Hepatocyte (in vitro differentiated cells): ENCODE measurements around the gene TDRD12.

Experiments used
- EZH2 ChIP-seq: fragments of 200-600 bp; sonication (generic); IDR thresholded peaks from 2 replicates; pipeline ENCODE4 v1.6.1; 2016; ENCODE audit warnings: antibody characterized with exemption, mild to moderate bottlenecking, borderline replicate concordance
- EZH2phosphoT487 ChIP-seq: fragments of 200-600 bp; sonication (generic); IDR thresholded peaks from one replicate; pipeline ENCODE4 v1.6.1; 2018; ENCODE audit warnings: antibody characterized with exemption, mild to moderate bottlenecking, low read depth, moderate library complexity; ENCODE audit not compliant: unreplicated experiment, severe bottlenecking
- TF ChIP-seq, protein P1 (sequence below): fragments of 200-600 bp; sonication (generic); IDR thresholded peaks from 2 replicates; pipeline ENCODE4 v1.5.1; 2016; ENCODE audit warnings: antibody characterized with exemption, mild to moderate bottlenecking; ENCODE audit not compliant: poor library complexity

DNA sequence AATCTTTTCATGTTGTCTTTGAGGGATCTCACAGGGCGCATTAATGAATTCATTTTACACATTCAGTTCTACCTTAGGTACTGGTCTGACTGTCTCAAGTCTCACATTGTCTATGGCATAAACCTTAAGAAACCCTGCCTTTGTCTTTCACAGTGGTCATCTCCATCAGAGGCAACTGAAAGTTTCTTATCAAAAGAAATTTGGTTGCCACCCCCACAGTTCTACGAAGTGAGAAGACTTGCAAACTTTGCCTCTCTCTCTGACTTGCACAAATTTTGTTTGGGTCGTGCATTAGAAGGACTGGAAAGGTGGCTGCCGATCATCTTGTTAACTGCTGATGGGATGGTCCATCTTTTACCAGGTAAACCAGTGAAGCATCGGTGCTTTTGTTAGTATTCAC lies 10.5 kb upstream of the TDRD12 start:
- TF ChIP-seq, protein P1, sequence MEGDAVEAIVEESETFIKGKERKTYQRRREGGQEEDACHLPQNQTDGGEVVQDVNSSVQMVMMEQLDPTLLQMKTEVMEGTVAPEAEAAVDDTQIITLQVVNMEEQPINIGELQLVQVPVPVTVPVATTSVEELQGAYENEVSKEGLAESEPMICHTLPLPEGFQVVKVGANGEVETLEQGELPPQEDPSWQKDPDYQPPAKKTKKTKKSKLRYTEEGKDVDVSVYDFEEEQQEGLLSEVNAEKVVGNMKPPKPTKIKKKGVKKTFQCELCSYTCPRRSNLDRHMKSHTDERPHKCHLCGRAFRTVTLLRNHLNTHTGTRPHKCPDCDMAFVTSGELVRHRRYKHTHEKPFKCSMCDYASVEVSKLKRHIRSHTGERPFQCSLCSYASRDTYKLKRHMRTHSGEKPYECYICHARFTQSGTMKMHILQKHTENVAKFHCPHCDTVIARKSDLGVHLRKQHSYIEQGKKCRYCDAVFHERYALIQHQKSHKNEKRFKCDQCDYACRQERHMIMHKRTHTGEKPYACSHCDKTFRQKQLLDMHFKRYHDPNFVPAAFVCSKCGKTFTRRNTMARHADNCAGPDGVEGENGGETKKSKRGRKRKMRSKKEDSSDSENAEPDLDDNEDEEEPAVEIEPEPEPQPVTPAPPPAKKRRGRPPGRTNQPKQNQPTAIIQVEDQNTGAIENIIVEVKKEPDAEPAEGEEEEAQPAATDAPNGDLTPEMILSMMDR: no peak
- TF ChIP-seq EZH2 (no peak), EZH2phosphoT487 (no peak)
